ENCODE measurements around the gene ELMO1. TPM values are rescaled to one million over a fixed set of nuclear protein-coding genes. Genes with fewer than 3 reads are reported as not detected.

ELMO1 gene
- total and polyA plus RNA-seq, 11 donors = 6.9 to 38.6 (median 14.7) TPM

- Histone ChIP-seq H3K9me3 (no peaks in the 10 kb centered on the region), H3K4me3 (no peak overlapping the region), H3K27ac (peak overlapping the region; percentile 41 to 82 (median 56)), H3K36me3 (no peaks in the 10 kb centered on the region), H3K27me3 (no peaks in the 10 kb centered on the region), H3K4me1 (peaks cover 0 to 39% (median 6%) of the 10 kb centered on the region in 12 donors)
- DNase-seq (peak in 4 of 5 donors; percentile 30 to 62 (median 54)), ATAC-seq (peak; percentile 69 to 86 (median 84))
- intact Hi-C loops (cut with DNase I) = loop anchor here in 2 of 10 donors (5.0 to 10.0 kb wide), 2 partner anchors 91 to 99 kb away; no protein-coding TSS in a partner anchor
- TF ChIP-seq POLR2A (IDR thresholded peaks at IDR 0.05) (no peak), CTCF (IDR thresholded peaks at IDR 0.05) (no peak)
- WGBS, 4 donors = 71 to 80% (median 74%) methylated on average over 4 to 5 of the region's 5 CpGs
These were observed 365.2 kb downstream of the ELMO1 start for GRCh38 chr7:37083311-37084096.

- no peak overlapping the region for H3K4me3 ChIP-seq
- H3K36me3 ChIP-seq = peaks cover 0 to 3% (median 0%) of the 10 kb centered on the region in 9 donors
- WGBS, 4 donors = 26 to 29% (median 27%) methylated on average over 4 of the region's 4 CpGs
- no peaks in the 10 kb centered on the region for H3K27me3 ChIP-seq
- DNase-seq (peak; percentile 20 to 62 (median 39)), ATAC-seq (no peak)
- intact Hi-C loops (cut with DNase I) = loop anchor here in 2 of 10 donors (5.0 to 10.0 kb wide), 2 partner anchors 89 to 97 kb away; no protein-coding TSS in a partner anchor
- peaks cover 0 to 39% (median 6%) of the 10 kb centered on the region in 12 donors for H3K4me1 ChIP-seq
- no peaks in the 10 kb centered on the region for H3K9me3 ChIP-seq
- no peak overlapping the region for H3K27ac ChIP-seq
- TF ChIP-seq POLR2A (IDR thresholded peaks at IDR 0.05) = no peak
- TF ChIP-seq CTCF (IDR thresholded peaks at IDR 0.05) = no peak
These were observed 367.2 kb downstream of the ELMO1 start for GRCh38 chr7:37081436-37081835.

- H3K27me3 ChIP-seq = no peaks in the 10 kb centered on the region
- no peak for TF ChIP-seq POLR2A (IDR thresholded peaks at IDR 0.05)
- no peak for TF ChIP-seq CTCF (IDR thresholded peaks at IDR 0.05)
- intact Hi-C loops (cut with DNase I) = no loop called here
- H3K4me1 ChIP-seq = peaks cover 0 to 31% (median 5%) of the 10 kb centered on the region in 12 donors
- ATAC-seq (no peak), DNase-seq (no peak)
- H3K4me3 ChIP-seq = no peak overlapping the region
- no peaks in the 10 kb centered on the region for H3K9me3 ChIP-seq
- no peak overlapping the region for H3K27ac ChIP-seq
- 91 to 100% (median 95%) methylated on average over 1 of the region's 1 CpG for WGBS, 4 donors
- H3K36me3 ChIP-seq = peaks cover 0 to 3% (median 0%) of the 10 kb centered on the region in 9 donors
These were observed 369.2 kb downstream of the ELMO1 start for GRCh38 chr7:37079420-37079819.

- no peak for ATAC-seq
- H3K27ac ChIP-seq = no peak overlapping the region
- 92 to 97% (median 96%) methylated on average over 5 of the region's 5 CpGs for WGBS, 4 donors
- H3K4me3 ChIP-seq = no peak overlapping the region
- no peaks in the 10 kb centered on the region for H3K9me3 ChIP-seq
- intact Hi-C loops (cut with DNase I) = no loop called here
- peaks cover 0 to 3% (median 0%) of the 10 kb centered on the region in 9 donors for H3K36me3 ChIP-seq
- no peak for TF ChIP-seq CTCF (IDR thresholded peaks at IDR 0.05)
- TF ChIP-seq POLR2A (IDR thresholded peaks at IDR 0.05) = no peak
- peaks cover 0 to 5% (median 0%) of the 10 kb centered on the region in 12 donors for H3K4me1 ChIP-seq
- no peaks in the 10 kb centered on the region for H3K27me3 ChIP-seq
- no peak for DNase-seq
These were observed 372.0 kb downstream of the ELMO1 start for GRCh38 chr7:37076668-37077067.

All from heart left ventricle (tissue), 16 donors.